M059J (cell line): ENCODE data around the gene CTNNAL1. TPM values are rescaled to one million over a fixed set of nuclear protein-coding genes. Genes with fewer than 3 reads are reported as not detected.
"Not testable (repeated sequence)": the region's sequence is repeated elsewhere in the genome, so short reads cannot be mapped to it uniquely, and the experiment has no call there.

Experiments used
- DNase-seq: peaks from one replicate; pipeline ENCODE4 v3.0.0-alpha.2; 2012; ENCODE audit warnings: low read depth
- total RNA-seq: library from RNA; depleted of rRNA; stranded (reverse); fragments of >200 nt; shearing (Covaris generic); gene quantifications from 2 replicates; pipeline ENCODE4 v1.2.3, GENCODE V29; 2014

Gene CTNNAL1
- total RNA-seq, 1 experiment from 2014 or later, result 168 TPM

GRCh38 chr9:108933718-108934322 is 79.5 kb downstream of the CTNNAL1 start, which contains the start of gene ELP1:
Gene ELP1, minus strand, starts transcription at chr9:108934124. Its CDS starts 2,978 bp downstream, at chr9:108931146.
- peak; percentile 96 for DNase-seq

- peak; percentile 30 for DNase-seq
These were observed 80.0 kb downstream of the CTNNAL1 start for GRCh38 chr9:108933231-108933717.

GRCh38 chr9:108928386-108928785 is 84.9 kb downstream of the CTNNAL1 start:
- no peak for DNase-seq

GRCh38 chr9:108924466-108924865 is 88.8 kb downstream of the CTNNAL1 start:
- no peak for DNase-seq

- DNase-seq, result no peak
These were observed 92.1 kb downstream of the CTNNAL1 start for GRCh38 chr9:108921200-108921599.

GRCh38 chr9:108920401-108920800 is 92.9 kb downstream of the CTNNAL1 start:
- not testable (repeated sequence) for DNase-seq

- no peak for DNase-seq
These were observed 93.8 kb downstream of the CTNNAL1 start for GRCh38 chr9:108919517-108919916.

GRCh38 chr9:108913391-108913790 is 99.9 kb downstream of the CTNNAL1 start:
- no peak for DNase-seq

- no peak for DNase-seq
These were observed 101.5 kb downstream of the CTNNAL1 start for GRCh38 chr9:108911820-108912219.

GRCh38 chr9:108910914-108911313 is 102.4 kb downstream of the CTNNAL1 start:
- DNase-seq, result no peak

- no peak for DNase-seq
These were observed 102.9 kb downstream of the CTNNAL1 start for GRCh38 chr9:108910402-108910801.

GRCh38 chr9:108905494-108905893 is 107.8 kb downstream of the CTNNAL1 start:
- no peak for DNase-seq

GRCh38 chr9:108904161-108904560 is 109.1 kb downstream of the CTNNAL1 start:
- no peak for DNase-seq

GRCh38 chr9:108903420-108904103 is 109.7 kb downstream of the CTNNAL1 start:
- DNase-seq, result peak; percentile 5

GRCh38 chr9:108900176-108900575 is 113.1 kb downstream of the CTNNAL1 start:
- DNase-seq, result no peak

- DNase-seq, result not testable (repeated sequence)
These were observed 114.1 kb downstream of the CTNNAL1 start for GRCh38 chr9:108899023-108899695.

- DNase-seq, result no peak
These were observed 115.8 kb downstream of the CTNNAL1 start for GRCh38 chr9:108897324-108898096.

GRCh38 chr9:108894225-108894997 is 118.9 kb downstream of the CTNNAL1 start:
- no peak for DNase-seq
